Testis (tissue), 3 donors: Measurements from ENCODE around the gene CD27. TPM values are rescaled to one million over a fixed set of nuclear protein-coding genes. Genes with fewer than 3 reads are reported as not detected.
"Not testable (repeated sequence)": the region's sequence is repeated elsewhere in the genome, so short reads cannot be mapped to it uniquely, and the experiment has no call there.

Experiments
- DNase-seq: peaks from one replicate; pipeline ENCODE4 v3.0.0-alpha.2; 2019
- H3K27ac ChIP-seq, 2 donors: fragments of 200-600 bp; sonication (generic); one replicate each; pipeline ENCODE4 v1.5.1; 2019
- H3K27me3 ChIP-seq: fragments of 200-600 bp; sonication (generic); one replicate; pipeline ENCODE4 v1.5.1; 2019
- H3K36me3 ChIP-seq: fragments of 200-600 bp; sonication (generic); one replicate; pipeline ENCODE4 v1.5.1; 2017; ENCODE audit warnings: low read depth; ENCODE audit errors: missing control alignments
- H3K4me1 ChIP-seq: fragments of 200-600 bp; sonication (generic); one replicate; pipeline ENCODE4 v1.5.1; 2019
- H3K4me3 ChIP-seq, 2 donors: fragments of 200-600 bp; sonication (generic); one replicate each; pipeline ENCODE4 v1.5.1; 2017 to 2019
- H3K9me3 ChIP-seq: fragments of 200-600 bp; sonication (generic); one replicate; pipeline ENCODE4 v1.5.1; 2017
- POLR2A ChIP-seq: fragments of 450-650 bp; IDR thresholded peaks from one replicate; pipeline ENCODE4 v1.6.1; 2017; ENCODE audit warnings: antibody characterized with exemption, mild to moderate bottlenecking, moderate library complexity
- WGBS, 2 donors: methylation state at CpG; one replicate each; pipeline ENCODE4 v1.1.5; 2018; 5-methylcytosine and 5-hydroxymethylcytosine counted together
- intact Hi-C: fragments of 100-400 bp; cut with DNase I; formaldehyde crosslinking; loops from one replicate; pipeline ENCODE4 v1.15.1; 2023; ENCODE audit warnings: low total_unique reads
- polyA plus RNA-seq: library from polyadenylated mRNA; stranded (reverse); fragments of 350-450 nt; fragmentation: Illumina TruSeq; extraction: RNeasy Lipid Tissue Mini Kit (QIAGEN cat#74804); gene quantifications from one replicate; pipeline ENCODE4 v1.2.3, GENCODE V29; 2014; ENCODE audit warnings: low read depth, low replicate concordance; ENCODE audit not compliant: insufficient read depth
- total RNA-seq, 2 donors: library from RNA; depleted of rRNA; stranded (reverse); fragments of >200 nt; gene quantifications; one replicate each; pipeline ENCODE4 v1.2.3, GENCODE V29; 2016
- TF ChIP-seq, protein P1 (sequence below), 3 experiments: fragments of 450-650 bp in 2 of 3; fragments of 200-600 bp in 1 of 3; sonication (generic) in 1 of 3; IDR thresholded peaks; one replicate each; pipeline ENCODE4 v1.5.1; 2016 to 2019; ENCODE audit warnings: antibody characterized with exemption in 3 of 3, mild to moderate bottlenecking in 2 of 3, moderate library complexity in 1 of 3

The CD27 gene
- total and polyA plus RNA-seq, 3 donors from 2014 or later, result 0.74 to 3.7 TPM; not detected in 1

- intact Hi-C loops, result no loop called here
- Histone ChIP-seq H3K4me1 (peaks cover 13% of the 10 kb centered on the region), H3K9me3 (no peaks in the 10 kb centered on the region), H3K27me3 (no peaks in the 10 kb centered on the region), H3K27ac (no peak overlapping the region), H3K36me3 (no peaks in the 10 kb centered on the region), H3K4me3 (no peak overlapping the region)
- 68 to 85% methylated on average over 1 of the region's 1 CpG for WGBS, 2 donors
- no peak for DNase-seq
- TF ChIP-seq, protein P1, sequence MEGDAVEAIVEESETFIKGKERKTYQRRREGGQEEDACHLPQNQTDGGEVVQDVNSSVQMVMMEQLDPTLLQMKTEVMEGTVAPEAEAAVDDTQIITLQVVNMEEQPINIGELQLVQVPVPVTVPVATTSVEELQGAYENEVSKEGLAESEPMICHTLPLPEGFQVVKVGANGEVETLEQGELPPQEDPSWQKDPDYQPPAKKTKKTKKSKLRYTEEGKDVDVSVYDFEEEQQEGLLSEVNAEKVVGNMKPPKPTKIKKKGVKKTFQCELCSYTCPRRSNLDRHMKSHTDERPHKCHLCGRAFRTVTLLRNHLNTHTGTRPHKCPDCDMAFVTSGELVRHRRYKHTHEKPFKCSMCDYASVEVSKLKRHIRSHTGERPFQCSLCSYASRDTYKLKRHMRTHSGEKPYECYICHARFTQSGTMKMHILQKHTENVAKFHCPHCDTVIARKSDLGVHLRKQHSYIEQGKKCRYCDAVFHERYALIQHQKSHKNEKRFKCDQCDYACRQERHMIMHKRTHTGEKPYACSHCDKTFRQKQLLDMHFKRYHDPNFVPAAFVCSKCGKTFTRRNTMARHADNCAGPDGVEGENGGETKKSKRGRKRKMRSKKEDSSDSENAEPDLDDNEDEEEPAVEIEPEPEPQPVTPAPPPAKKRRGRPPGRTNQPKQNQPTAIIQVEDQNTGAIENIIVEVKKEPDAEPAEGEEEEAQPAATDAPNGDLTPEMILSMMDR (IDR thresholded peaks at IDR 0.05), result no peak
- no peak for TF ChIP-seq POLR2A
These were observed 27.2 kb downstream of the CD27 start for GRCh38 chr12:6471989-6472360.

- Histone ChIP-seq H3K27me3 (no peaks in the 10 kb centered on the region), H3K9me3 (no peaks in the 10 kb centered on the region), H3K36me3 (no peaks in the 10 kb centered on the region), H3K4me3 (no peak overlapping the region), H3K4me1 (peaks cover 13% of the 10 kb centered on the region), H3K27ac (no peak overlapping the region)
- WGBS, 2 donors, result 73 to 81% methylated on average over 11 of the region's 11 CpGs
- intact Hi-C loops, result no loop called here
- TF ChIP-seq, protein P1 (IDR thresholded peaks at IDR 0.05), result no peak
- no peak for TF ChIP-seq POLR2A
- no peak for DNase-seq
These were observed 27.7 kb downstream of the CD27 start for GRCh38 chr12:6472491-6472890.

GRCh38 chr12:6475233-6475975 lies 30.6 kb downstream of the CD27 start:
- intact Hi-C loops, H3K36me3 ChIP-seq, H3K9me3 ChIP-seq, H3K4me3 ChIP-seq, DNase-seq, H3K27ac ChIP-seq, H3K27me3 ChIP-seq, H3K4me1 ChIP-seq: not testable (repeated sequence)
- 86 to 89% methylated on average over 10 to 32 of the region's 48 CpGs for WGBS, 2 donors

- peaks cover under 1% of the 10 kb centered on the region for H3K4me1 ChIP-seq
- H3K4me3 ChIP-seq, result no peak overlapping the region
- 68 to 77% methylated on average over 3 of the region's 3 CpGs for whole genome bisulfite sequencing, 2 donors
- no peak for DNase-seq
- H3K36me3 ChIP-seq, result no peaks in the 10 kb centered on the region
- intact Hi-C loops, result no loop called here
- no peak overlapping the region for H3K27ac ChIP-seq
- no peaks in the 10 kb centered on the region for H3K27me3 ChIP-seq
- H3K9me3 ChIP-seq, result no peaks in the 10 kb centered on the region
- no peak for TF ChIP-seq POLR2A
- TF ChIP-seq, protein P1 (IDR thresholded peaks at IDR 0.05), result no peak
These were observed 31.7 kb downstream of the CD27 start for GRCh38 chr12:6476489-6476888.

GRCh38 chr12:6477601-6478377 lies 33.0 kb downstream of the CD27 start:
- intact Hi-C loops, H3K9me3 ChIP-seq, H3K27me3 ChIP-seq, H3K4me1 ChIP-seq, DNase-seq, H3K36me3 ChIP-seq, H3K4me3 ChIP-seq, H3K27ac ChIP-seq: not testable (repeated sequence)
- 70 to 85% methylated on average over 10 to 37 of the region's 37 CpGs for WGBS, 2 donors
